ENCODE measurements around the gene SPEM2. TPM values are rescaled to one million over a fixed set of nuclear protein-coding genes. Genes with fewer than 3 reads are reported as not detected.

SPEM2 gene
- total and polyA plus RNA-seq, 4 donors: not detected

GRCh38 chr17:7392696-7393612, 32.5 kb upstream of the SPEM2 start:
- 87% methylated on average over 42 of the region's 42 CpGs for WGBS
- H3K27ac ChIP-seq (ENCODE audit: low read depth in 1 of 2, low read length in 2 of 2): no peak overlapping the region
- no peak for DNase-seq (ENCODE audit: low spot score)
- no peaks in the 10 kb centered on the region for H3K9me3 ChIP-seq (ENCODE audit: control insufficient read depth in 4 of 4, low read length in 3 of 4)
- peak overlapping the region in 1 of 3 donors; percentile 69 for H3K4me3 ChIP-seq (ENCODE audit: low read depth in 1 of 3, low read length in 3 of 3)
- TF ChIP-seq CTCF (IDR thresholded peaks at IDR 0.05; ENCODE audit: low read depth, low read length, missing input control): no peak
- no peaks in the 10 kb centered on the region for H3K27me3 ChIP-seq (ENCODE audit: control insufficient read depth in 4 of 4, insufficient read depth in 4 of 4, low read length in 3 of 4)
- peaks cover 0 to 15% (median 8%) of the 10 kb centered on the region in 4 donors for H3K4me1 ChIP-seq (ENCODE audit: control insufficient read depth in 4 of 4, insufficient read depth in 4 of 4, low read length in 3 of 4)
- H3K9ac ChIP-seq (ENCODE audit: low read depth in 1 of 2, low read length in 2 of 2): no peak overlapping the region
- peaks cover 0 to 8% (median 4%) of the 10 kb centered on the region in 4 donors for H3K36me3 ChIP-seq (ENCODE audit: control insufficient read depth in 4 of 4, insufficient read depth in 3 of 4, low read depth in 1 of 4, low read length in 3 of 4)

- Histone ChIP-seq H3K9me3 (ENCODE audit: control insufficient read depth in 4 of 4, low read length in 3 of 4) (no peaks in the 10 kb centered on the region), H3K4me3 (ENCODE audit: low read depth in 1 of 3, low read length in 3 of 3) (peak overlapping the region; percentile 69 to 85 (median 73)), H3K27me3 (ENCODE audit: control insufficient read depth in 4 of 4, insufficient read depth in 4 of 4, low read length in 3 of 4) (no peaks in the 10 kb centered on the region), H3K4me1 (ENCODE audit: control insufficient read depth in 4 of 4, insufficient read depth in 4 of 4, low read length in 3 of 4) (peaks cover 0 to 15% (median 8%) of the 10 kb centered on the region in 4 donors), H3K36me3 (ENCODE audit: control insufficient read depth in 4 of 4, insufficient read depth in 3 of 4, low read depth in 1 of 4, low read length in 3 of 4) (peaks cover 0 to 8% (median 2%) of the 10 kb centered on the region in 4 donors), H3K9ac (ENCODE audit: low read depth in 1 of 2, low read length in 2 of 2) (peak overlapping the region in 1 of 2 donors; percentile 79), H3K27ac (ENCODE audit: low read depth in 1 of 2, low read length in 2 of 2) (peak overlapping the region; percentile 74 to 94)
- TF ChIP-seq JUND (IDR thresholded peaks at IDR 0.05) (no peak), HNF4A (conservative IDR thresholded peaks at IDR 0.05) (no peak), GABPA (IDR thresholded peaks at IDR 0.05 in 1 of 2, conservative IDR thresholded peaks at IDR 0.05 in 1 of 2) (no peak)
- DNase-seq (ENCODE audit: low spot score): no peak
- WGBS: 17% methylated on average over 48 of the region's 48 CpGs
Measured at GRCh38 chr17:7393613-7394451, 31.6 kb upstream of the SPEM2 start.

- H3K4me1 ChIP-seq (ENCODE audit: control insufficient read depth in 4 of 4, insufficient read depth in 4 of 4, low read length in 3 of 4): peaks cover 0 to 15% (median 8%) of the 10 kb centered on the region in 4 donors
- peak within 1 kb of the TSS; percentile 74 to 94 for H3K27ac ChIP-seq (ENCODE audit: low read depth in 1 of 2, low read length in 2 of 2)
- H3K4me3 ChIP-seq (ENCODE audit: low read depth in 1 of 3, low read length in 3 of 3): peak within 1 kb of the TSS; percentile 69 to 85 (median 73)
- H3K36me3 ChIP-seq (ENCODE audit: control insufficient read depth in 4 of 4, insufficient read depth in 3 of 4, low read depth in 1 of 4, low read length in 3 of 4): peaks cover 0 to 6% (median 0%) of the 10 kb centered on the region in 4 donors
- DNase-seq (ENCODE audit: low spot score): peak; percentile 88
- TF ChIP-seq JUND (IDR thresholded peaks at IDR 0.05): no peak
- TF ChIP-seq YY1 (IDR thresholded peaks at IDR 0.05): peak; percentile 39
- TF ChIP-seq GABPA (IDR thresholded peaks at IDR 0.05 in 1 of 2, conservative IDR thresholded peaks at IDR 0.05 in 1 of 2): peak in 1 of 2 donors; percentile 40
- TF ChIP-seq REST (IDR thresholded peaks at IDR 0.05): peak; percentile 17
- no peaks in the 10 kb centered on the region for H3K27me3 ChIP-seq (ENCODE audit: control insufficient read depth in 4 of 4, insufficient read depth in 4 of 4, low read length in 3 of 4)
- under 1% methylated on average over 71 of the region's 71 CpGs for WGBS
- no peaks in the 10 kb centered on the region for H3K9me3 ChIP-seq (ENCODE audit: control insufficient read depth in 4 of 4, low read length in 3 of 4)
- H3K9ac ChIP-seq (ENCODE audit: low read depth in 1 of 2, low read length in 2 of 2): peak within 1 kb of the TSS; percentile 79 to 88
Measured at GRCh38 chr17:7394452-7395191, 30.8 kb upstream of the SPEM2 start, which contains the start of gene PLSCR3. PLSCR3 (minus strand) TSS chr17:7394525; CDS start chr17:7394110, 415 bp downstream.
